Loucy (cell line): ENCODE measurements around the gene IGF1R.

Experiments
- H2AFZ ChIP-seq: fragments of 200-600 bp; sonication (generic); 2 replicates; pipeline ENCODE4 v1.6.0; 2016; ENCODE audit warnings: antibody characterized with exemption, mild to moderate bottlenecking, low read length, moderate library complexity
- H3F3A ChIP-seq: fragments of 200-600 bp; 2 replicates; pipeline ENCODE4 v1.6.0; 2016; ENCODE audit warnings: antibody characterized with exemption, low read depth, mild to moderate bottlenecking
- H3K27me3 ChIP-seq: fragments of 200-600 bp; sonication (generic); 2 replicates; pipeline ENCODE4 v1.6.1; 2014; ENCODE audit warnings: low read length, mild to moderate bottlenecking; ENCODE audit not compliant: insufficient read depth, poor library complexity, severe bottlenecking
- H3K36me3 ChIP-seq: fragments of 200-600 bp; sonication (generic); 2 replicates; pipeline ENCODE4 v1.6.1; 2016; ENCODE audit warnings: low read length; ENCODE audit not compliant: insufficient read depth
- H3K4me1 ChIP-seq: fragments of 200-600 bp; sonication (generic); 2 replicates; pipeline ENCODE4 v1.5.1; 2014; ENCODE audit warnings: low read length, mild to moderate bottlenecking; ENCODE audit not compliant: insufficient read depth, poor library complexity, severe bottlenecking
- H3K4me2 ChIP-seq: fragments of 200-600 bp; sonication (generic); 2 replicates; pipeline ENCODE4 v1.6.0; 2014; ENCODE audit warnings: antibody characterized with exemption, low read length, low read depth, mild to moderate bottlenecking; ENCODE audit not compliant: poor library complexity, severe bottlenecking
- H3K4me3 ChIP-seq: fragments of 200-600 bp; sonication (generic); 2 replicates; pipeline ENCODE4 v1.5.1; 2014; ENCODE audit warnings: low read length, mild to moderate bottlenecking, mixed read lengths; ENCODE audit not compliant: poor library complexity, severe bottlenecking
- H3K79me2 ChIP-seq: fragments of 200-600 bp; sonication (generic); 2 replicates; pipeline ENCODE4 v1.6.1; 2014; ENCODE audit warnings: low read length; ENCODE audit not compliant: insufficient read depth
- H3K9ac ChIP-seq: fragments of 200-600 bp; sonication (generic); 2 replicates; pipeline ENCODE4 v1.6.0; 2014; ENCODE audit warnings: mild to moderate bottlenecking, low read depth, low read length, moderate library complexity; ENCODE audit not compliant: poor library complexity, severe bottlenecking
- H3K9me2 ChIP-seq: fragments of 200-600 bp; sonication (generic); replicated peaks from 2 replicates; pipeline ENCODE4 v1.6.1; 2016; ENCODE audit warnings: low read depth, low read length, mixed read lengths
- H3K9me3 ChIP-seq: fragments of 200-600 bp; sonication (generic); 2 replicates; pipeline ENCODE4 v1.6.1; 2014; ENCODE audit warnings: mild to moderate bottlenecking, antibody characterized with exemption, low read length, low read depth; ENCODE audit not compliant: insufficient read depth
- H4K20me1 ChIP-seq: fragments of 200-600 bp; sonication (generic); 2 replicates; pipeline ENCODE4 v1.6.0; 2014; ENCODE audit warnings: antibody characterized with exemption, low read length, mild to moderate bottlenecking; ENCODE audit not compliant: insufficient read depth, poor library complexity, severe bottlenecking
- CTCF ChIP-seq: fragments of 200-600 bp; sonication (generic); conservative IDR thresholded peaks from 2 replicates; pipeline ENCODE4 v1.5.1; 2014; ENCODE audit warnings: mild to moderate bottlenecking, antibody characterized with exemption, low read length
- EZH2phosphoT487 ChIP-seq: fragments of 200-600 bp; IDR thresholded peaks from 2 replicates; pipeline ENCODE4 v1.6.1; 2018; ENCODE audit warnings: antibody characterized with exemption, mild to moderate bottlenecking, moderate library complexity, borderline replicate concordance

Gene IGF1R

GRCh38 chr15:98941595-98942255 is 293.4 kb downstream of the IGF1R start:
- Histone ChIP-seq H3K9me2 (no peaks in the 10 kb centered on the region), H3K36me3 (peaks cover 51% of the 10 kb centered on the region; the same call in 1 of the 2 replicates)
- TF ChIP-seq CTCF = no peak
- TF ChIP-seq EZH2phosphoT487 = no peak

GRCh38 chr15:98942431-98942830 is 294.1 kb downstream of the IGF1R start:
- Histone ChIP-seq H2AFZ (no peak overlapping the region), H3K9me3 (no peaks in the 10 kb centered on the region), H4K20me1 (no peaks in the 10 kb centered on the region), H3K4me3 (no peak overlapping the region), H3K4me2 (no peak overlapping the region), H3K9ac (no peak overlapping the region), H3F3A (no peaks in the 10 kb centered on the region), H3K79me2 (no peaks in the 10 kb centered on the region), H3K36me3 (peaks cover 51% of the 10 kb centered on the region; the same call in 1 of the 2 replicates), H3K27me3 (no peaks in the 10 kb centered on the region), H3K4me1 (no peaks in the 10 kb centered on the region), H3K9me2 (no peaks in the 10 kb centered on the region)
- TF ChIP-seq CTCF (no peak), EZH2phosphoT487 (no peak)

More at GRCh38 chr15:98941595-98942255, 293.4 kb downstream of the IGF1R start:
- H3K4me2 ChIP-seq = no peak overlapping the region
- no peaks in the 10 kb centered on the region for H3K79me2 ChIP-seq
- H3F3A ChIP-seq = no peaks in the 10 kb centered on the region
- no peak overlapping the region for H3K9ac ChIP-seq
- no peaks in the 10 kb centered on the region for H4K20me1 ChIP-seq
- H2AFZ ChIP-seq = no peak overlapping the region
- H3K9me3 ChIP-seq = no peaks in the 10 kb centered on the region
- H3K4me3 ChIP-seq = no peak overlapping the region
- H3K27me3 ChIP-seq = no peaks in the 10 kb centered on the region
- H3K4me1 ChIP-seq = no peaks in the 10 kb centered on the region

- no peaks in the 10 kb centered on the region for H3K9me2 ChIP-seq
- H3K4me2 ChIP-seq = no peak overlapping the region
These were observed 294.7 kb downstream of the IGF1R start for GRCh38 chr15:98943051-98943508.

More at GRCh38 chr15:98943051-98943508, 294.7 kb downstream of the IGF1R start:
- Histone ChIP-seq H3K9ac (no peak overlapping the region), H4K20me1 (no peaks in the 10 kb centered on the region), H3K4me1 (no peaks in the 10 kb centered on the region), H3K9me3 (no peaks in the 10 kb centered on the region), H3K4me3 (no peak overlapping the region), H3K36me3 (peaks cover 46% of the 10 kb centered on the region; the same call in 1 of the 2 replicates), H3K79me2 (no peaks in the 10 kb centered on the region), H3F3A (no peaks in the 10 kb centered on the region), H3K27me3 (no peaks in the 10 kb centered on the region), H2AFZ (no peak overlapping the region)
- TF ChIP-seq EZH2phosphoT487 (no peak), CTCF (no peak)
